Aorta (tissue), 5 donors: ENCODE measurements around the gene EVC2. TPM values are rescaled to one million over a fixed set of nuclear protein-coding genes. Genes with fewer than 3 reads are reported as not detected.
"Not testable (repeated sequence)": the region's sequence is repeated elsewhere in the genome, so short reads cannot be mapped to it uniquely, and the experiment has no call there.

Source experiments
- ATAC-seq: fragments of 200-7000 bp; cut with Tn5 transposase; one replicate; pipeline ENCODE4 v1.9.1; 2022; ENCODE audit warnings: moderate library complexity; ENCODE audit not compliant: low FRiP score
- DNase-seq, 2 donors: peaks; one replicate each; pipeline ENCODE4 v3.0.0-alpha.2; 2020
- H3K27ac ChIP-seq, 2 donors: one replicate each; pipeline ENCODE4 v1.5.1; 2013; ENCODE audit warnings: low read length in 2 of 2, mild to moderate bottlenecking in 2 of 2, moderate library complexity in 2 of 2, control low read depth in 1 of 2, inconsistent platforms in 1 of 2, low read depth in 1 of 2
- H3K27me3 ChIP-seq, 2 donors: one replicate each; pipeline ENCODE4 v1.6.1; 2013; ENCODE audit warnings: control low read depth in 1 of 2, low read length in 1 of 2, mild to moderate bottlenecking in 1 of 2, moderate library complexity in 1 of 2; ENCODE audit not compliant: insufficient read depth in 2 of 2, control insufficient read depth in 1 of 2
- H3K36me3 ChIP-seq, 2 donors: one replicate each; pipeline ENCODE4 v1.6.1; 2013; ENCODE audit warnings: control low read depth in 1 of 2, low read length in 1 of 2, mild to moderate bottlenecking in 1 of 2; ENCODE audit not compliant: insufficient read depth in 2 of 2, control insufficient read depth in 1 of 2
- H3K4me1 ChIP-seq, 2 donors: one replicate each; pipeline ENCODE4 v1.6.1; 2013; ENCODE audit warnings: low read length in 2 of 2, control low read depth in 1 of 2, mild to moderate bottlenecking in 1 of 2, moderate library complexity in 1 of 2; ENCODE audit not compliant: insufficient read depth in 2 of 2, control insufficient read depth in 1 of 2
- H3K4me3 ChIP-seq, 2 donors: one replicate each; pipeline ENCODE4 v1.5.1; 2013; ENCODE audit warnings: low read length in 2 of 2, control low read depth in 1 of 2, mild to moderate bottlenecking in 1 of 2
- H3K9me3 ChIP-seq: one replicate; pipeline ENCODE4 v1.6.1; 2013; ENCODE audit warnings: mild to moderate bottlenecking, low read length; ENCODE audit not compliant: control insufficient read depth
- WGBS, 2 donors: extraction: QIAGEN DNeasy Blood & Tissue Kit; methylation state at CpG; one replicate each; pipeline ENCODE4 v1.1.7; 2013; 5-methylcytosine and 5-hydroxymethylcytosine counted together
- intact Hi-C, 2 donors: fragments of 100-400 bp; cut with DNase I; formaldehyde crosslinking; loops; one replicate each; pipeline versions ENCODE4 v1.14.2 to v1.15.0; 2022
- polyA plus RNA-seq, 2 donors: library from polyadenylated mRNA; stranded (reverse); fragments of 200-250 nt; gene quantifications; one replicate each; pipeline ENCODE4 v1.2.3, GENCODE V29; 2013
- total RNA-seq, 2 donors: library from RNA; stranded (reverse); fragmentation: NEBNext Ultra II Directional; extraction: Animal tissue kit (Norgen Biotek cat#: 25700); gene quantifications; one replicate each; pipeline ENCODE4 v1.2.1, GENCODE V29; 2021
- donor health status: healthy with polysubstance abuse.
- donor health status: Bipolar disorder and iron deficiency.
- donor health status: DM: no; HTN: no; CAD: no.
- donor health status: DM: no; HTN: no; CAD: no.
- donor health status: DM: yes; HTN: yes; CAD: no.

The EVC2 gene
- total and polyA plus RNA-seq, 4 donors = 2.1 to 16.0 (median 9.1) TPM

DNA sequence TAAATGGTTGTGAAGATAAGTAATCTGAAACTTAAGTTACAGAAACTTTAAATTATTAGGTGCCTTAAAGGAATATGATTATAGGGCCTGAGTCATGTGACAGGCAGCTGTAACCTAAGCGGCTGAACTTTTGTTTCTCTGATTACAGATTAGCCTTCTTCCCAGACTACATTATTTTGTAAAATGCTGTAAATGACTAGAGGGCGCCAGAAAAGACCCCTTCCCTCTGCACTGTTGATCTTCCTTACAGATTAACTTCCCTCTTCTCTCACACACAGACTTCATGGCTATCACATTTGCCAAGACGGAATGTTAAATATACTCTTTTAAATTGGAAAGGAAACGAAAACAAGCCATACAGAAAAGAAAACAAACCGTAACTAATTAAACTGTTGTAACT is 96.6 kb downstream of the EVC2 start:
- intact Hi-C loops = no loop called here
- H3K27me3 ChIP-seq = no peaks in the 10 kb centered on the region
- H3K9me3 ChIP-seq = no peaks in the 10 kb centered on the region
- peaks cover 0 to 20% of the 10 kb centered on the region in 2 donors for H3K36me3 ChIP-seq
- no peak for DNase-seq
- no peak overlapping the region for H3K27ac ChIP-seq
- no peak overlapping the region for H3K4me3 ChIP-seq
- ATAC-seq = no peak
- WGBS, 2 donors = 70 to 72% methylated on average over 5 of the region's 5 CpGs
- H3K4me1 ChIP-seq = no peaks in the 10 kb centered on the region

DNA sequence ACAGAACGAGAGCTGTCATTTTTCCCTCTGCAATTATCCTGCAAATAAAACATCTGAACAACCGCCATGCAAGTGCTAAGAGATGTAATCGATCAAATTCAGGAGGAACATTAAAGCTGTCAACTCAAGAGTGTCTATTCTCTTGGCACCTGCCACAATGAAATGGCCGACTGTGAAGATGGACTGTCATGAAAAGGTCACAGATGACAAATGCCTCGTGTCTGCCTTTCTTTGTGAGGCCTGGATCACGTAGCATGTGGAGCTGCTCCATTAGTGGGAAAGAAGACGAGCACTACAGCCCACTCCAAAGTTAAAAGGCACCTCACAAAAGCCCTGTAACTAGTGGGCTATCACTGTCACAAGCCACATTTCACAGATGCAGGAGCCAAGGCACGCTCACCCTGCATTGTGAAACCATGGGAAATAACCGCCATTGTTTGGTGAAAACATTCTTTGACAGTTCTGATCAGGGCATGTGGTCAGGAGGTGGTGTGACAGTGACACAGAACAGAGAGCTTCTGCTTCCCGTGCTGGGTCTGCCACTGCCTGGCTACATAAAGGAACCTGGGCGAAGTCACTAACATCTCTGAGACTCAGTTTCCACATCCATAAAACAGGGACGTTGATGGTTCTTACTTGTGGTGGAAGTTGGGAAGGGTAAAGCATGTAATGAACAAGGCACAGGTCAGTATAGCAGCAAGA is 98.9 kb downstream of the EVC2 start:
- Histone ChIP-seq H3K9me3 (no peaks in the 10 kb centered on the region), H3K27ac (no peak overlapping the region), H3K4me3 (no peak overlapping the region), H3K36me3 (peaks cover 0 to 17% of the 10 kb centered on the region in 2 donors), H3K27me3 (no peaks in the 10 kb centered on the region), H3K4me1 (no peaks in the 10 kb centered on the region)
- ATAC-seq (no peak), DNase-seq (no peak)
- intact Hi-C loops = no loop called here
- WGBS, 2 donors = 91 to 93% methylated on average over 12 of the region's 12 CpGs

DNA sequence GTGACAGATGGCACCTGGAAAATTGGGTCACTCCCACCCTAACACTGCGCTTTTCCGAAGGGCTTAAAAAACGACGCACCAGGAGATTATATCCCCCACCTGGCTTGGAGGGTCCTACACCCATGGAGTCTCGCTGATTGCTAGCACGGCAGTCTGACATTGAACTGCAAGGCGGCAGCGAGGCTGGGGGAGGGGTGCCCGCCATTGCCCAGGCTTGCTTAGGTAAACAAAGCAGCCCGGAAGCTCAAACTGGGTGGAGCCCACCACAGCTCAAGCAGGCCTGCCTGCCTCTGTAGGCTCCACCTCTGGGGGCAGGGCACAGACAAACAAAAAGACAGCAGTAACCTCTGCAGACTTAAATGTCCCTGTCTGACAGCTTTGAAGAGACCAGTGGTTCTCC is 114.5 kb downstream of the EVC2 start:
- DNase-seq, H3K4me3 ChIP-seq, H3K9me3 ChIP-seq, ATAC-seq, H3K27ac ChIP-seq, H3K27me3 ChIP-seq, H3K4me1 ChIP-seq, H3K36me3 ChIP-seq, intact Hi-C loops: not testable (repeated sequence)
- 91% methylated on average over 10 of the region's 10 CpGs for WGBS, 2 donors

DNA sequence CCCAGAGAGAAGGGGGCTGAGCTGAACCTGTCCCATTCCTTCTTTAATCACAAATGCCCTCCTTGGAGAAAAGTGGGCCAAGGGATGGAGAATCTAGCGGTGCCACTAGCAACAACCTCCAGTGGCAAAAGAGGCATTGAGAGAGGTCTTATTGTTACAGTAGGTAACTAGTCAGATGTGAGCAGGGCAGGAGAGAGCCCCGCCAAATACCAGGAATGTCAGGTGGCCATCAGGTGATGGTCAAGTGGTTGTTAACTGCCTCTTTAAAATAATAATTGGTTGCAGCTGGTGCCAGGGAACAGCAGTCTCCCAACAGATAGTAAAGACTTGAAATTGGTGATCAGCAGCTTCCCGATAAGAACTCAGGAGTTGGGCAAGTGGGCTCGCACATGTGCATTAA is 116.1 kb downstream of the EVC2 start:
- Histone ChIP-seq H3K9me3 (no peaks in the 10 kb centered on the region), H3K4me3 (no peak overlapping the region), H3K4me1 (no peaks in the 10 kb centered on the region), H3K36me3 (peaks cover 3 to 5% of the 10 kb centered on the region in 2 donors), H3K27me3 (no peaks in the 10 kb centered on the region), H3K27ac (no peak overlapping the region)
- DNase-seq (no peak), ATAC-seq (no peak)
- intact Hi-C loops = no loop called here
- WGBS, 2 donors = 92 to 93% methylated on average over 4 of the region's 4 CpGs

DNA sequence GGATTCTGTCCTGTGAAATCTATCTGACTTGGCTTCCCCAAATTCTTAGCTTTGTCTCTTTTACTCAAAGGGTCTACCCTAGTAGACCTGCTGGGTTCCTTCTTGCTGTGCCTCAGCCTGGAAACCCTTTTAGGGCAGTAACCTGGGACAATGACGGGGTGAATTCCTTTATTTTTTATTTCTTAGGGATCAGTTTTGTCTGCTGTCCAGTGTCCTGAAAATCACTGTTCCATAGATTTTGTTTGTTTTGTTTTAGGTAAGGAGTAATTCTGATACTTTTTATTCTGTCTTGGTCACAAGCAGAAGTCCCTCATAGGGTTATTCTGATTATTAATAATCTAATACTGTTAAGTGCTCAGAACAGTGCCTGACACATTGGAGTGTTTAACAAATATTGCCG is 118.9 kb downstream of the EVC2 start:
- Histone ChIP-seq H3K27me3 (no peaks in the 10 kb centered on the region), H3K27ac (no peak overlapping the region), H3K9me3 (no peaks in the 10 kb centered on the region), H3K36me3 (peaks cover 3 to 5% of the 10 kb centered on the region in 2 donors), H3K4me1 (no peaks in the 10 kb centered on the region), H3K4me3 (no peak overlapping the region)
- WGBS, 2 donors = 96 to 99% methylated on average over 2 of the region's 2 CpGs
- DNase-seq (no peak), ATAC-seq (no peak)
- intact Hi-C loops = no loop called here

DNA sequence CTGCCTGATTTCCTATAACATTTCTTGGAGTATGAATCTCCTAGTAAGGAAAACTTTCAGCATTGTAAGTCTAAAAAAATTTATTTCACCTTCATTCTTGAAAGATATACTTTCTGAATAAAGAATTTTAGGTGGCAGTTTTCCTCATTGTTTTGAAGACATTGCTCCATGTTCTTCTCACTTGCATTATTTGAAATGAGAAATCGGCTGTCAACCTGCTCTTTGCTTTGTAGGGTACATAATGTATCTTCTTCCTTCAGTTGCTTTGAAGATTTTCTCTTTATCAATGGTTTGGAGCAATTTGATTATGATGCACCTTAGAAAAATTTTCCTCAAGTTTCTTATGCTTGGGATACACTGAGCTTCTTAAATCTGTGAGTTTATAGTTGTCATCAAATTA is 120.3 kb downstream of the EVC2 start:
- H3K9me3 ChIP-seq = no peaks in the 10 kb centered on the region
- no peaks in the 10 kb centered on the region for H3K4me1 ChIP-seq
- intact Hi-C loops = no loop called here
- peaks cover 3 to 7% of the 10 kb centered on the region in 2 donors for H3K36me3 ChIP-seq
- H3K4me3 ChIP-seq = no peak overlapping the region
- no peaks in the 10 kb centered on the region for H3K27me3 ChIP-seq
- no peak overlapping the region for H3K27ac ChIP-seq
- WGBS, 2 donors = 98% methylated on average over 1 of the region's 1 CpG
- DNase-seq (no peak), ATAC-seq (no peak)

DNA sequence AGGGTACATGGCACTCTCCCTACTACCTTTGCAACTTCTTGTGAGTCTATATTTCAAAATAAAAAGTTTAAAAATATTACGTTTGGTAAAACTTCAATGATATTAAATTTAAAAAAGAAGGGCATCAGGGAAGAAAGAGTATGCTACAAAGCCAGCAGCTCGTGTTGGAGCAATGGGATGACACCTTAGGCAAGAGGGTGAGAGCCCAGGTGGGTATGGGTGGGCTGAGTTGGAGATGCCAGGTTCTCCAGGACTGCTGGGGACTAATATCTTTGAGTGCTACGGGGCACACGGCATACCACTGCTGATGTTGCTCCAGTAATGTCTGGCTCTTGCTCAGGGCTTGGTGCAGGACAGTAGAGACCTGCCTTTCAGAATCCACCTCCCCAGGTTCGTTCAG is 132.4 kb downstream of the EVC2 start:
- no peak for DNase-seq
- Histone ChIP-seq H3K27ac (no peak overlapping the region), H3K36me3 (peaks cover 0 to 18% of the 10 kb centered on the region in 2 donors), H3K27me3 (no peaks in the 10 kb centered on the region), H3K9me3 (no peaks in the 10 kb centered on the region), H3K4me3 (no peak overlapping the region), H3K4me1 (no peaks in the 10 kb centered on the region)
- no peak for ATAC-seq
- intact Hi-C loops = no loop called here
- 64 to 89% methylated on average over 5 of the region's 5 CpGs for WGBS, 2 donors

DNA sequence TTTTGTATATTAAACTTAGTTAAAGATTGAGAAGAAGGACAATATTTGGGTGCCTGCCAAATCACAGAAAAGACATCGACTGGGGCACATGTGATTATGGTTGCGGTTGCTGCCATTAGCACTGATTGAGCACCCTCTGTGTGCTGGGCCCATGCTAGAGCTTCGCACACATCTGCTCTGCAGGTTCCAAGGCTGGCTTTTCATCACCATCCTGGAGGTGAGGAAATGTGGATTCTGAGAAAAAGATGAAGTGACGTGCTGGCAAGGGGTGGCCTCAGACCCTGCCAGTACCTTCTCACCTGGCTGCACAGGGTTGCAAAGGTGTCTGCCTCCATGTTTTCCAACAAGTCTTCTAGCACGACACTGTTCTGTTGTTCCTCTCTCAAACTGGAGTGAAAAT is 134.0 kb downstream of the EVC2 start:
- ATAC-seq = no peak
- 86 to 91% methylated on average over 5 of the region's 5 CpGs for WGBS, 2 donors
- Histone ChIP-seq H3K4me1 (no peaks in the 10 kb centered on the region), H3K36me3 (peaks cover 0 to 19% of the 10 kb centered on the region in 2 donors), H3K4me3 (no peak overlapping the region), H3K27ac (no peak overlapping the region), H3K27me3 (no peaks in the 10 kb centered on the region), H3K9me3 (no peaks in the 10 kb centered on the region)
- intact Hi-C loops = no loop called here
- no peak for DNase-seq

DNA sequence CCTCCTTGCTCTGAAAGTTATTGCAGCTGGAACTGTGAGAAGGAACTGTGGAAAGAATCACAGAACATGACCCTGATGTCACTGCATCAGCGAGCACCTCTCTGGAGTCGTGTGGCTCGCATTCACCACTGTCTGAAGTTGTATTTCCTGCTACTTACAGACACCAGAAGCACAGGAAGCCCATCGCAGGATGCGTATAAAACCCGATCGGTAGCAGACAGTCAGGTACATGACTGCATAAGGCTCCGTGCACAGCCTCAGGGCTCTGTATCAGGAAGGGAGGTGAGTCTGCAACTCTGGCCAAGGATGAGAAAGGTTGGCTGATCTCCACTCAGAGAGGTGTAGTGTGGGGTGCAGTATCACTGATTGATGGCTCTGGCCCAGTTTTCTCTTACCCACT is 134.4 kb downstream of the EVC2 start:
- no peak overlapping the region for H3K27ac ChIP-seq
- H3K4me1 ChIP-seq = no peaks in the 10 kb centered on the region
- H3K27me3 ChIP-seq = no peaks in the 10 kb centered on the region
- DNase-seq (no peak), ATAC-seq (no peak)
- intact Hi-C loops = no loop called here
- peaks cover 0 to 19% of the 10 kb centered on the region in 2 donors for H3K36me3 ChIP-seq
- no peak overlapping the region for H3K4me3 ChIP-seq
- H3K9me3 ChIP-seq = no peaks in the 10 kb centered on the region
- 66 to 83% methylated on average over 8 of the region's 8 CpGs for WGBS, 2 donors
